IPS-NIHi7 (cell line): ENCODE data around the gene TFEB.
A peak's percentile ranks its signal among the peaks of the same experiment; 100 is the strongest.

ENCODE experiments used
- DNase-seq: peaks from one replicate; pipeline ENCODE4 v3.0.0; 2012; ENCODE audit warnings: mixed read lengths; ENCODE audit errors: extremely low spot score

TFEB gene

GRCh38 chr6:41638935-41639808, 96.2 kb downstream of the TFEB start:
- DNase-seq, result peak; percentile 64

- DNase-seq, result peak; percentile 84
Observed at GRCh38 chr6:41638002-41638934, 97.1 kb downstream of the TFEB start, which contains the start of gene MDFI. MDFI (plus strand) TSS chr6:41638468; CDS start chr6:41638750, 282 bp downstream.

GRCh38 chr6:41637194-41638001, 98.0 kb downstream of the TFEB start:
- peak; percentile 62 for DNase-seq

- peak; percentile 84 for DNase-seq
Observed at GRCh38 chr6:41636833-41637193, 98.6 kb downstream of the TFEB start.

GRCh38 chr6:41635365-41635764, 100.0 kb downstream of the TFEB start:
- no peak for DNase-seq

GRCh38 chr6:41634657-41635056, 100.8 kb downstream of the TFEB start:
- peak; percentile 59 for DNase-seq
